HG02642 (cell line): Measurements from ENCODE around the gene SOBP.

Source experiments
- ATAC-seq: cut with Tn5 transposase; IDR thresholded peaks from one replicate; pipeline ENCODE4 v1.9.1; 2021; ENCODE audit warnings: mild to moderate bottlenecking; ENCODE audit not compliant: unreplicated experiment, poor library complexity

Gene SOBP

GRCh38 chr6:107578642-107579341, 88.9 kb downstream of the SOBP start:
- no peak for ATAC-seq

- no peak for ATAC-seq
These were observed 89.6 kb downstream of the SOBP start for GRCh38 chr6:107579456-107580056.

GRCh38 chr6:107582086-107582485, 92.2 kb downstream of the SOBP start:
- no peak for ATAC-seq

GRCh38 chr6:107584726-107585125, 94.8 kb downstream of the SOBP start:
- no peak for ATAC-seq

- ATAC-seq = no peak
These were observed 96.0 kb downstream of the SOBP start for GRCh38 chr6:107585815-107586435.

GRCh38 chr6:107587451-107587850, 97.5 kb downstream of the SOBP start:
- ATAC-seq = no peak

GRCh38 chr6:107589199-107589598, 99.3 kb downstream of the SOBP start:
- no peak for ATAC-seq

GRCh38 chr6:107589934-107590333, 100.0 kb downstream of the SOBP start:
- ATAC-seq = no peak

GRCh38 chr6:107590378-107590777, 100.5 kb downstream of the SOBP start:
- ATAC-seq = no peak

- no peak for ATAC-seq
These were observed 101.4 kb downstream of the SOBP start for GRCh38 chr6:107591346-107591745.

- no peak for ATAC-seq
These were observed 102.9 kb downstream of the SOBP start for GRCh38 chr6:107592806-107593205.

GRCh38 chr6:107594736-107595135, 104.8 kb downstream of the SOBP start:
- ATAC-seq = no peak

- no peak for ATAC-seq
These were observed 108.2 kb downstream of the SOBP start for GRCh38 chr6:107598091-107598490.

GRCh38 chr6:107599043-107599442, 109.1 kb downstream of the SOBP start:
- no peak for ATAC-seq

GRCh38 chr6:107600121-107600520, 110.2 kb downstream of the SOBP start:
- no peak for ATAC-seq

- ATAC-seq = no peak
These were observed 111.0 kb downstream of the SOBP start for GRCh38 chr6:107600936-107601335.

GRCh38 chr6:107601406-107601805, 111.5 kb downstream of the SOBP start:
- ATAC-seq = no peak

- ATAC-seq = no peak
These were observed 112.5 kb downstream of the SOBP start for GRCh38 chr6:107602321-107603005.

- no peak for ATAC-seq
These were observed 113.1 kb downstream of the SOBP start for GRCh38 chr6:107603006-107603370.

- ATAC-seq = no peak
These were observed 114.6 kb downstream of the SOBP start for GRCh38 chr6:107604549-107604948.

GRCh38 chr6:107606407-107606806, 116.5 kb downstream of the SOBP start:
- ATAC-seq = no peak
